HEK293 (cell line): ENCODE results near the gene SPECC1L.

Experiments used
- YY1 ChIP-seq: fragments of 450-650 bp; formaldehyde crosslinking; IDR thresholded peaks from 2 replicates; pipeline ENCODE4 v1.5.1; 2018; ENCODE audit warnings: missing biosample characterization, missing genetic modification characterization
- ZNF24 ChIP-seq: fragments of 450-650 bp; formaldehyde crosslinking; IDR thresholded peaks from 2 replicates; pipeline ENCODE4 v1.5.1; 2016; ENCODE audit warnings: missing biosample characterization, missing genetic modification characterization
- ZNF521 ChIP-seq: fragments of 450-650 bp; formaldehyde crosslinking; IDR thresholded peaks from 2 replicates; pipeline ENCODE4 v1.5.1; 2017; ENCODE audit warnings: missing biosample characterization, mild to moderate bottlenecking, missing genetic modification characterization
- ZNF707 ChIP-seq: fragments of 450-650 bp; formaldehyde crosslinking; IDR thresholded peaks from 2 replicates; pipeline ENCODE4 v1.5.1; 2016; ENCODE audit warnings: missing biosample characterization, missing genetic modification characterization
- TF ChIP-seq, protein P1 (sequence below): fragments of 450-650 bp; formaldehyde crosslinking; IDR thresholded peaks from 2 replicates; pipeline ENCODE4 v1.5.1; 2016; ENCODE audit warnings: missing biosample characterization, missing genetic modification characterization
- TF ChIP-seq, protein P2 (sequence below): fragments of 450-650 bp; formaldehyde crosslinking; conservative IDR thresholded peaks from 2 replicates; pipeline ENCODE4 v1.5.1; 2016; ENCODE audit warnings: low read depth, missing biosample characterization, missing genetic modification characterization

GRCh38 chr22:24370401-24370800 lies 99.8 kb downstream of the SPECC1L start:
- TF ChIP-seq, protein P1, sequence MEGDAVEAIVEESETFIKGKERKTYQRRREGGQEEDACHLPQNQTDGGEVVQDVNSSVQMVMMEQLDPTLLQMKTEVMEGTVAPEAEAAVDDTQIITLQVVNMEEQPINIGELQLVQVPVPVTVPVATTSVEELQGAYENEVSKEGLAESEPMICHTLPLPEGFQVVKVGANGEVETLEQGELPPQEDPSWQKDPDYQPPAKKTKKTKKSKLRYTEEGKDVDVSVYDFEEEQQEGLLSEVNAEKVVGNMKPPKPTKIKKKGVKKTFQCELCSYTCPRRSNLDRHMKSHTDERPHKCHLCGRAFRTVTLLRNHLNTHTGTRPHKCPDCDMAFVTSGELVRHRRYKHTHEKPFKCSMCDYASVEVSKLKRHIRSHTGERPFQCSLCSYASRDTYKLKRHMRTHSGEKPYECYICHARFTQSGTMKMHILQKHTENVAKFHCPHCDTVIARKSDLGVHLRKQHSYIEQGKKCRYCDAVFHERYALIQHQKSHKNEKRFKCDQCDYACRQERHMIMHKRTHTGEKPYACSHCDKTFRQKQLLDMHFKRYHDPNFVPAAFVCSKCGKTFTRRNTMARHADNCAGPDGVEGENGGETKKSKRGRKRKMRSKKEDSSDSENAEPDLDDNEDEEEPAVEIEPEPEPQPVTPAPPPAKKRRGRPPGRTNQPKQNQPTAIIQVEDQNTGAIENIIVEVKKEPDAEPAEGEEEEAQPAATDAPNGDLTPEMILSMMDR: no peak
- TF ChIP-seq ZNF707 (tag by site-specific recombination) (no peak), YY1 (tag by site-specific recombination) (no peak), ZNF521 (tag by site-specific recombination) (no peak), ZNF24 (tag by site-specific recombination) (no peak)
- TF ChIP-seq, protein P2, sequence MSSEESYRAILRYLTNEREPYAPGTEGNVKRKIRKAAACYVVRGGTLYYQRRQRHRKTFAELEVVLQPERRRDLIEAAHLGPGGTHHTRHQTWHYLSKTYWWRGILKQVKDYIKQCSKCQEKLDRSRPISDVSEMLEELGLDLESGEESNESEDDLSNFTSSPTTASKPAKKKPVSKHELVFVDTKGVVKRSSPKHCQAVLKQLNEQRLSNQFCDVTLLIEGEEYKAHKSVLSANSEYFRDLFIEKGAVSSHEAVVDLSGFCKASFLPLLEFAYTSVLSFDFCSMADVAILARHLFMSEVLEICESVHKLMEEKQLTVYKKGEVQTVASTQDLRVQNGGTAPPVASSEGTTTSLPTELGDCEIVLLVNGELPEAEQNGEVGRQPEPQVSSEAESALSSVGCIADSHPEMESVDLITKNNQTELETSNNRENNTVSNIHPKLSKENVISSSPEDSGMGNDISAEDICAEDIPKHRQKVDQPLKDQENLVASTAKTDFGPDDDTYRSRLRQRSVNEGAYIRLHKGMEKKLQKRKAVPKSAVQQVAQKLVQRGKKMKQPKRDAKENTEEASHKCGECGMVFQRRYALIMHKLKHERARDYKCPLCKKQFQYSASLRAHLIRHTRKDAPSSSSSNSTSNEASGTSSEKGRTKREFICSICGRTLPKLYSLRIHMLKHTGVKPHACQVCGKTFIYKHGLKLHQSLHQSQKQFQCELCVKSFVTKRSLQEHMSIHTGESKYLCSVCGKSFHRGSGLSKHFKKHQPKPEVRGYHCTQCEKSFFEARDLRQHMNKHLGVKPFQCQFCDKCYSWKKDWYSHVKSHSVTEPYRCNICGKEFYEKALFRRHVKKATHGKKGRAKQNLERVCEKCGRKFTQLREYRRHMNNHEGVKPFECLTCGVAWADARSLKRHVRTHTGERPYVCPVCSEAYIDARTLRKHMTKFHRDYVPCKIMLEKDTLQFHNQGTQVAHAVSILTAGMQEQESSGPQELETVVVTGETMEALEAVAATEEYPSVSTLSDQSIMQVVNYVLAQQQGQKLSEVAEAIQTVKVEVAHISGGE (tag by site-specific recombination): no peak
